Measurements from ENCODE around the gene FFAR2.

GRCh38 chr19:35455616-35456201 is 7.7 kb downstream of the FFAR2 start:
- TF ChIP-seq CTCF (conservative IDR thresholded peaks at IDR 0.05; ENCODE audit: low read depth, low read length) (no peak), EZH2 (IDR thresholded peaks at IDR 0.05; ENCODE audit: low read length, unreplicated experiment) (no peak)

All from PC-3 (cell line).